ENCODE results near the gene OR56B1. TPM values are rescaled to one million over a fixed set of nuclear protein-coding genes. Genes with fewer than 3 reads are reported as not detected.

Gene OR56B1
- total and polyA plus RNA-seq, 2 donors (not counting 1 experiment from before 2014, with no cell fraction given), result 0.61 to 1.4 TPM

DNA sequence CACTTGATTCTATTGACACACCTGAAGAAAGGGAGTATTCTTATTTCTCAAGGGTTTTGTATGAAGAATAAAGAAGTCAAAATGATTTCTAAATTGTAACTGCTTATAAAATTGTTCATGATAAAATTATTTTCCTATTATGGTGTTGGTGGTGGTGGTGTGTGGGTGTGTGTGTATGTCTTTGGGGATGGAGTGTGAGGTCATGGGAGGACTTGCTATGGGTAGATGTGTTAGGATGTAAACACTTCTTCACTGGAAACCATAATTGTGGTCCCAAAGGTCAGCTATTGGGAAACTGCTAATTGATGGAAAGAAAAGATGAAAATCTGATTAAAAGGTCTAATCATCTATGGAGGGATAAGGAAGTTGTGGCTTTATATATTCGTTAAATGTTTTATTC, 41.6 kb upstream of the OR56B1 start:
- intact Hi-C loops (cut with micrococcal nuclease), result no loop called here
- Histone ChIP-seq H3K36me3 (replicated peaks in 1 of 2; ENCODE audit: control extremely low read depth in 1 of 2, control insufficient read depth in 1 of 2, extremely low read depth in 1 of 2, insufficient read depth in 2 of 2, low read length in 1 of 2) (peaks cover 21 to 54% of the 10 kb centered on the region in 2 experiments), H3K4me1 (ENCODE audit: control insufficient read depth in 2 of 2, insufficient read depth in 2 of 2, low read length in 2 of 2) (peaks cover 31 to 33% of the 10 kb centered on the region in 2 donors), H2AFZ (ENCODE audit: insufficient read depth, low read depth, low read length, poor library complexity, severe bottlenecking) (no peak overlapping the region), H3K27ac (ENCODE audit: low read length in 2 of 2) (peak overlapping the region in 1 of 2 donors; percentile 51), H3K9ac (ENCODE audit: low read length) (peak overlapping the region; percentile 21), H3K27me3 (replicated peaks in 1 of 4; ENCODE audit: control extremely low read depth in 1 of 4, control insufficient read depth in 3 of 4, insufficient read depth in 4 of 4, low read length in 3 of 4) (no peaks in the 10 kb centered on the region), H3K4me2 (replicated peaks; ENCODE audit: low read depth, low read length, poor library complexity, severe bottlenecking) (peak overlapping the region; percentile 46), H3K79me2 (ENCODE audit: control insufficient read depth, insufficient read depth, low read length) (peaks cover 96% of the 10 kb centered on the region), H4K20me1 (ENCODE audit: control insufficient read depth, insufficient read depth, low read length, poor library complexity, severe bottlenecking) (peaks cover 37% of the 10 kb centered on the region), H3K4me3 (ENCODE audit: control extremely low read depth in 1 of 5, extremely low read depth in 1 of 5, insufficient read depth in 1 of 5, low read depth in 2 of 5, low read length in 4 of 5) (no peak overlapping the region), H3K9me3 (ENCODE audit: control extremely low read depth in 1 of 3, control insufficient read depth in 2 of 3, insufficient read depth in 1 of 3, low read length in 2 of 3) (no peaks in the 10 kb centered on the region)
- no CpG with 5 or more reads among the region's 1 CpG for WGBS (ENCODE audit: insufficient coverage)
- CTCF ChIA-PET, result interaction anchor here (1.8 to 1.9 kb wide), 2 partner anchors 10 to 17 kb away, joined by 5 to 7 read pairs; partner anchors contain the start of gene TRIM5
- DNase-seq, result no peak
- Mint-ChIP-seq H3K4me3 (peak overlapping the region; percentile 32), H3K9me3 (ENCODE audit: insufficient read depth) (no peaks in the 10 kb centered on the region), H3K4me1 (peaks cover 59% of the 10 kb centered on the region), H3K27ac (peak overlapping the region; percentile 32), H3K27me3 (no peaks in the 10 kb centered on the region)
- POLR2A ChIA-PET, result interaction anchor here (0.6 kb wide), 1 partner anchor 8 kb away, joined by 6 read pairs; no protein-coding TSS in a partner anchor
- no peak for ATAC-seq (ENCODE audit: low read depth)
- TF ChIP-seq, protein P1, sequence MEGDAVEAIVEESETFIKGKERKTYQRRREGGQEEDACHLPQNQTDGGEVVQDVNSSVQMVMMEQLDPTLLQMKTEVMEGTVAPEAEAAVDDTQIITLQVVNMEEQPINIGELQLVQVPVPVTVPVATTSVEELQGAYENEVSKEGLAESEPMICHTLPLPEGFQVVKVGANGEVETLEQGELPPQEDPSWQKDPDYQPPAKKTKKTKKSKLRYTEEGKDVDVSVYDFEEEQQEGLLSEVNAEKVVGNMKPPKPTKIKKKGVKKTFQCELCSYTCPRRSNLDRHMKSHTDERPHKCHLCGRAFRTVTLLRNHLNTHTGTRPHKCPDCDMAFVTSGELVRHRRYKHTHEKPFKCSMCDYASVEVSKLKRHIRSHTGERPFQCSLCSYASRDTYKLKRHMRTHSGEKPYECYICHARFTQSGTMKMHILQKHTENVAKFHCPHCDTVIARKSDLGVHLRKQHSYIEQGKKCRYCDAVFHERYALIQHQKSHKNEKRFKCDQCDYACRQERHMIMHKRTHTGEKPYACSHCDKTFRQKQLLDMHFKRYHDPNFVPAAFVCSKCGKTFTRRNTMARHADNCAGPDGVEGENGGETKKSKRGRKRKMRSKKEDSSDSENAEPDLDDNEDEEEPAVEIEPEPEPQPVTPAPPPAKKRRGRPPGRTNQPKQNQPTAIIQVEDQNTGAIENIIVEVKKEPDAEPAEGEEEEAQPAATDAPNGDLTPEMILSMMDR (IDR thresholded peaks at IDR 0.05), result no peak
- TF ChIP-seq EZH2 (IDR thresholded peaks at IDR 0.05; ENCODE audit: borderline replicate concordance, insufficient read depth, low read depth, low read length, poor library complexity, severe bottlenecking), result no peak

DNA sequence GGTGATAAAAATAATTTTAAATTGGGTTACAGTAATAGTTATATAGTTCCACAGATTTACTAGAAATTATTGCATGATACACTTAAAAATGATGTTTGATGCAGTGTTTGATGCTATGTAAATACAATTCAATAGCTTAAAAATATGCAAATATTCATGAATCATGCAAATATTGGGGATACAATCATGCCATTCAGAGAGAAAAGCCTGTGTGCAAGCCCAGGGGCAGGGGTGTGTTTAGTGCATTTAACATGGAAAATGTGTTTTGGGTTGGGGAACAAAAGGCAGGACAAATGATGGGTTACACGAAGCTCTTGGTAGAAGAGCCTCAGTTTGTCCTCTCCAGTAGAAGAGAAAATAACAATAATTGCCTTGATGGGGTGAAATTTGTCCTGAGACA, 40.7 kb upstream of the OR56B1 start:
- Mint-ChIP-seq H3K4me1 (peaks cover 68% of the 10 kb centered on the region), H3K9me3 (ENCODE audit: insufficient read depth) (no peaks in the 10 kb centered on the region), H3K27ac (peak overlapping the region; percentile 53), H3K4me3 (no peak overlapping the region), H3K27me3 (no peaks in the 10 kb centered on the region)
- DNase-seq (no peak), ATAC-seq (ENCODE audit: low read depth) (no peak)
- Histone ChIP-seq H3K4me2 (replicated peaks; ENCODE audit: low read depth, low read length, poor library complexity, severe bottlenecking) (peak overlapping the region; percentile 7), H3K9me3 (ENCODE audit: control extremely low read depth in 1 of 3, control insufficient read depth in 2 of 3, insufficient read depth in 1 of 3, low read length in 2 of 3) (no peaks in the 10 kb centered on the region), H3K27me3 (replicated peaks in 1 of 4; ENCODE audit: control extremely low read depth in 1 of 4, control insufficient read depth in 3 of 4, insufficient read depth in 4 of 4, low read length in 3 of 4) (no peaks in the 10 kb centered on the region), H3K4me1 (ENCODE audit: control insufficient read depth in 2 of 2, insufficient read depth in 2 of 2, low read length in 2 of 2) (peaks cover 36 to 40% of the 10 kb centered on the region in 2 donors), H3K4me3 (ENCODE audit: control extremely low read depth in 1 of 5, extremely low read depth in 1 of 5, insufficient read depth in 1 of 5, low read depth in 2 of 5, low read length in 4 of 5) (no peak overlapping the region), H4K20me1 (ENCODE audit: control insufficient read depth, insufficient read depth, low read length, poor library complexity, severe bottlenecking) (peaks cover 37% of the 10 kb centered on the region), H2AFZ (ENCODE audit: insufficient read depth, low read depth, low read length, poor library complexity, severe bottlenecking) (no peak overlapping the region), H3K9ac (ENCODE audit: low read length) (no peak overlapping the region), H3K36me3 (replicated peaks in 1 of 2; ENCODE audit: control extremely low read depth in 1 of 2, control insufficient read depth in 1 of 2, extremely low read depth in 1 of 2, insufficient read depth in 2 of 2, low read length in 1 of 2) (peaks cover 21 to 60% of the 10 kb centered on the region in 2 experiments), H3K79me2 (ENCODE audit: control insufficient read depth, insufficient read depth, low read length) (peaks cover 96% of the 10 kb centered on the region), H3K27ac (ENCODE audit: low read length in 2 of 2) (peak overlapping the region in 1 of 2 donors; percentile 34)
- ChIA-PET POLR2A (interaction anchor here (0.6 kb wide), 1 partner anchor 9 kb away, joined by 6 read pairs; no protein-coding TSS in a partner anchor), CTCF (interaction anchor here (1.8 to 1.9 kb wide), 2 partner anchors 11 to 16 kb away, joined by 5 to 7 read pairs; partner anchors contain the start of gene TRIM5)
- no CpG with 5 or more reads among the region's 1 CpG for WGBS (ENCODE audit: insufficient coverage)
- TF ChIP-seq, protein P1 (IDR thresholded peaks at IDR 0.05), result no peak
- no peak for TF ChIP-seq EZH2 (IDR thresholded peaks at IDR 0.05; ENCODE audit: borderline replicate concordance, insufficient read depth, low read depth, low read length, poor library complexity, severe bottlenecking)
- intact Hi-C loops (cut with micrococcal nuclease), result no loop called here

Measured in B cell (primary cell).